ENCODE results near the gene BTAF1. TPM values are rescaled to one million over a fixed set of nuclear protein-coding genes. Genes with fewer than 3 reads are reported as not detected.

Gene BTAF1
- total RNA-seq = 38.1 and 39.4 TPM in 2 replicates

DNA sequence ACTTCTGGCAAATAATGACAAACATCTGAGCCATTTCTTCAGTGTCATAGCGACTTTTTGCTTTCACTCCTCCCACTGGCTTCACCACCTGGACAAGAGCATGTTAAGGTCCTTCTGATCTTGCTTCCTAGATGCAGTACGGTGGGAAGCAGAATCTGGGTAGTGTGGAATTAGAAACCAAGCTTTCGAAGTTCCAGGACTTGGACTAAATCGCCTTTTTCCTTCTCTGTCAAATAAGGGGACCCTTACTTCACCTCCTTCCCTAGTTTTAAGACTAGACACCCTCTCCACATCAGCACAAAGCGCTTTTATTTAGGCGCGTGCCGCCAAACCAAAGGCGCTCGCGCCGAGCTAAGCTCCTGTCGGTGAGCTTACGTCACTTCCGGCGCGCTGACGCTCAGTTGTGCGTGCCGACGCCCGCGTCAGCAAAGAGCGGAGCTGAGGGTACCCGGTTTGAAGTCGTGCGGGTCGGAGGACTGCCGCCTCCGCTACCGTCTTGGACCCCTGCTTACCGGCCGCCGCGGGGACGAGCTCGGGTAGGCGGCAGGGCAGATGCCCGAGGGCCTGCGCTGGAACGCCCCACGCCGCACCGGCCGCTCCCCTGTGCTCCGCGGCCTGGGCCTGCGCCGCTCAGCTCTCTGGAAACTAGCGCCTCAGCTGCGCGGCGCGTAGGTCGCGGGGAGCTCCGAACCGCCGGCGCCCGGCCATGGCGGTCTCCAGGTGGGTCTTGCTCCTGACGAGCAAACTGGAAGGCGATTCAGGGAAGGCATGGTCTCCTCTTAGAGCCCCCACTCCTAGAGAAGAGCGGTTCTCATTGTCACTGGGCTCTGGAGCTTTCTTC lies at the start of gene BTAF1:
BTAF1 (plus strand) TSS at position 400 of the 841 bp plus-strand sequence; CDS start at position 707, 307 bp downstream.

DNA sequence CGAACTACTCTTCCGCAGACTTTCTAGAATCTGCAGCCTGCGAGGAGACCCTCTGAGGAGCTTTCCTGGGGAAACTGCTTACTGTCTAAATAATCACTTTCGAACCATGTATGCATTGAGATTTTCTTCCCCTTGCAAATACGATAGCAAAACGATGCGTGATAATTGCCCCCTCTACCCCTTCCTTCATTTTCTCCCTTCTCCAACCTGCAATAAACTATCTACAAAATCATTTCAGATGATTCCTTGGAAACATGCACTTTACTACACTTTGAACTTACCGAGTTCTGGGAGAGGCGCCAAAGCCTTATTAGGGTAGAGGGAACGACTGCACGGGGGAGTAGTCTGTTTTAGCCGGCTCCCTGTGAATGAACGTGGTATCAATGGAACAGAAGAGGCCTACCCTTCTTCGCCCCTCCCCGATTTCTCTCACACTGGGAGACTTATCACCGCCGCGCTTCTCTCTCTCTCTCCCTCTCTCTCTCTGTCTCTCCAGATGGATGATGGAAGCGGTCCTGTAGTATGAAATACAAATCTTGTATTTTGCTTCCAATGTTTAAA lies 14.4 kb upstream of the BTAF1 start, which contains the start of gene FGFBP3:
FGFBP3 (minus strand) TSS at position 370 of the 561 bp plus-strand sequence. CDS start 517 bp downstream, outside the sequence.

Other genes starting within 250 kb of the BTAF1 start
- 60.2 and 61.8 TPM in 2 replicates for gene TNKS2, start 125.3 kb upstream of the BTAF1 start, total RNA-seq
- 0.24 TPM in 1 of 2 replicates, not detected in the other for gene FGFBP3, start 14.3 kb upstream of the BTAF1 start, total RNA-seq

All from tracheal epithelial cell (primary cell).